Measurements from ENCODE around the gene PHKG1.
A peak's percentile ranks its signal among the peaks of the same experiment; 100 is the strongest.
"Not testable (repeated sequence)": the region's sequence is repeated elsewhere in the genome, so short reads cannot be mapped to it uniquely, and the experiment has no call there.

PHKG1 gene

GRCh38 chr7:56045758-56046157 is 47.0 kb downstream of the PHKG1 start:
- not testable (repeated sequence) for DNase-seq (ENCODE audit: low read depth)

- no peak for DNase-seq (ENCODE audit: low read depth)
Observed at GRCh38 chr7:56040730-56041129, 52.0 kb downstream of the PHKG1 start.

GRCh38 chr7:56033671-56034432 is 58.9 kb downstream of the PHKG1 start:
- peak; percentile 36 for DNase-seq (ENCODE audit: low read depth)

GRCh38 chr7:56032578-56032977 is 60.2 kb downstream of the PHKG1 start:
- not testable (repeated sequence) for DNase-seq (ENCODE audit: low read depth)

- not testable (repeated sequence) for DNase-seq (ENCODE audit: low read depth)
Observed at GRCh38 chr7:56031556-56031955, 61.2 kb downstream of the PHKG1 start.

- no peak for DNase-seq (ENCODE audit: low read depth)
Observed at GRCh38 chr7:56030340-56030739, 62.4 kb downstream of the PHKG1 start.

Data from stimulated activated CD8-positive, alpha-beta memory T cell treated with anti-CD3 and anti-CD28 coated beads, Interleukin-15, amount 100 ng/mL, for 24 hours (primary cell).